A549 (cell line): ENCODE data around the gene SLC25A25. TPM values are rescaled to one million over a fixed set of nuclear protein-coding genes. Genes with fewer than 3 reads are reported as not detected.

Source experiments
- ATAC-seq, 2 experiments: fragments of 200-7000 bp in 1 of 2; fragments of >200 bp in 1 of 2; cut with Nextera tagmentation in 1 of 2; cut with Tn5 transposase in 1 of 2; 3 replicates each; pipeline versions ENCODE4 v1.8.0 to v1.9.1; 2018 to 2020; ENCODE audit warnings: mild to moderate bottlenecking in 1 of 2, moderate library complexity in 1 of 2
- CTCF ChIA-PET: fragments of 300-600 bp; sonication (Branson Sonifier 250); formaldehyde crosslinking; extraction: SDS; loops from one replicate; lab custom pipeline; 2021; ENCODE audit warnings: antibody characterized with exemption, inconsistent platforms; lab: Yijun Ruan, JAX
- POLR2A ChIA-PET: fragments of 350-600 bp; formaldehyde crosslinking; extraction: SDS; loops from one replicate; lab custom pipeline; 2021; ENCODE audit warnings: antibody characterized with exemption, inconsistent platforms; lab: Yijun Ruan, JAX
- DNase-seq, 2 experiments: peaks; one replicate each; pipeline versions ENCODE4 v3.0.0 to v3.0.0-alpha.2; 2011 to 2016; ENCODE audit warnings: low read depth in 1 of 2, low spot score in 1 of 2
- FAIRE-seq: peaks from 2 replicates; lab custom pipeline; 2011; peaks lifted over from hg19 to GRCh38; lab: Jason Lieb, UNC
- H3K27ac ChIP-seq, 2 experiments: fragments of >200 bp; sonication (Bioruptor Twin); formaldehyde crosslinking; 3 replicates each; pipeline ENCODE4 v1.5.1; 2016 to 2017
- H3K4me1 ChIP-seq: fragments of >200 bp; sonication (Bioruptor Twin); formaldehyde crosslinking; 3 replicates; pipeline ENCODE4 v1.6.1; 2016
- H3K4me2 ChIP-seq: fragments of >200 bp; sonication (Bioruptor Twin); formaldehyde crosslinking; 3 replicates; pipeline ENCODE4 v1.6.1; 2016
- H3K4me3 ChIP-seq: fragments of >200 bp; sonication (Bioruptor Twin); formaldehyde crosslinking; 3 replicates; pipeline ENCODE4 v1.5.1; 2016
- H3K9me3 ChIP-seq: fragments of >200 bp; sonication (Bioruptor Twin); formaldehyde crosslinking; 3 replicates; pipeline ENCODE4 v1.6.1; 2016
- CBX2 ChIP-seq: fragments of 200-600 bp; sonication (generic); IDR thresholded peaks from 2 replicates; pipeline ENCODE4 v1.6.1; 2016; ENCODE audit warnings: low read depth, mild to moderate bottlenecking, borderline replicate concordance
- CHD4 ChIP-seq: fragments of 200-600 bp; sonication (generic); IDR thresholded peaks from 2 replicates; pipeline ENCODE4 v1.6.1; 2016; ENCODE audit warnings: antibody characterized with exemption, mild to moderate bottlenecking, borderline replicate concordance
- EHMT2 ChIP-seq: fragments of 200-600 bp; sonication (generic); IDR thresholded peaks from 2 replicates; pipeline ENCODE4 v1.6.1; 2016; ENCODE audit warnings: antibody characterized with exemption, low read depth, mild to moderate bottlenecking, moderate library complexity
- EP300 ChIP-seq, 2 experiments: fragments of >200 bp; sonication (Bioruptor Twin); formaldehyde crosslinking; IDR thresholded peaks; 2 replicates in 1 of 2; 3 replicates in 1 of 2; pipeline ENCODE4 v1.6.1; 2016 to 2017
- ESRRA ChIP-seq: fragments of 150-350 bp; IDR thresholded peaks from 2 replicates; pipeline ENCODE4 v1.6.1; 2014; ENCODE audit warnings: mild to moderate bottlenecking, low read length, borderline replicate concordance
- FOXS1 ChIP-seq: fragments of 250-450 bp; sonication (Bioruptor Pico); IDR thresholded peaks from 2 replicates; pipeline ENCODE4 v1.5.0; 2020; ENCODE audit warnings: mild to moderate bottlenecking, moderate library complexity
- GATA3 ChIP-seq: IDR thresholded peaks from 2 replicates; pipeline ENCODE4 v1.6.1; 2012; ENCODE audit warnings: borderline replicate concordance
- HDAC2 ChIP-seq: fragments of 200-600 bp; sonication (generic); IDR thresholded peaks from 2 replicates; pipeline ENCODE4 v1.6.1; 2016
- HEYL ChIP-seq: fragments of 250-450 bp; sonication (Bioruptor Pico); IDR thresholded peaks from 2 replicates; pipeline ENCODE4 v1.8.0; 2021; ENCODE audit warnings: mild to moderate bottlenecking, moderate library complexity
- HOXA7 ChIP-seq: fragments of 250-450 bp; sonication (Bioruptor Pico); IDR thresholded peaks from 2 replicates; pipeline ENCODE4 v1.5.0; 2020; ENCODE audit warnings: mild to moderate bottlenecking, moderate library complexity
- JUN ChIP-seq, 2 experiments: fragments of >200 bp; sonication (Bioruptor Twin); formaldehyde crosslinking; IDR thresholded peaks; 2 replicates in 1 of 2; 3 replicates in 1 of 2; pipeline ENCODE4 v1.6.1; 2016 to 2017
- MAFK ChIP-seq: fragments of 450-650 bp; IDR thresholded peaks from 2 replicates; pipeline ENCODE4 v1.6.1; 2014; ENCODE audit not compliant: partially characterized antibody
- NFE2L2 ChIP-seq: fragments of 150-350 bp; conservative IDR thresholded peaks from 2 replicates; pipeline ENCODE4 v1.6.1; 2014; ENCODE audit warnings: low read length
- NR3C1 ChIP-seq: fragments of >200 bp; sonication (Bioruptor Twin); formaldehyde crosslinking; IDR thresholded peaks from 3 replicates; pipeline ENCODE4 v1.6.1; 2017
- RARB ChIP-seq: fragments of 250-450 bp; sonication (Bioruptor Pico); IDR thresholded peaks from 2 replicates; pipeline ENCODE4 v1.8.0; 2021; ENCODE audit warnings: mild to moderate bottlenecking, moderate library complexity
- RCOR1 ChIP-seq: fragments of 150-350 bp; IDR thresholded peaks from 2 replicates; pipeline ENCODE4 v1.6.1; 2014; ENCODE audit warnings: antibody characterized with exemption, low read length, low read depth
- SREBF2 ChIP-seq: fragments of 450-650 bp; IDR thresholded peaks from 2 replicates; pipeline ENCODE4 v1.6.1; 2014; ENCODE audit warnings: mild to moderate bottlenecking, moderate library complexity
- ZNF302 ChIP-seq: fragments of 250-450 bp; sonication (Bioruptor Pico); IDR thresholded peaks from 2 replicates; pipeline ENCODE4 v1.9.0; 2021; ENCODE audit warnings: inconsistent platforms, mild to moderate bottlenecking, moderate library complexity
- ZSCAN20 ChIP-seq: fragments of 250-450 bp; sonication (Bioruptor Pico); IDR thresholded peaks from 2 replicates; pipeline ENCODE4 v1.8.0; 2022; ENCODE audit warnings: mild to moderate bottlenecking, moderate library complexity
- WGBS: methylation state at CpG from one replicate; pipeline ENCODE4 v1.1.6; 2017; ENCODE audit errors: missing lambda C conversion rate; 5-methylcytosine and 5-hydroxymethylcytosine counted together
- polyA plus RNA-seq, 4 experiments: library from polyadenylated mRNA; depleted of rRNA in 3 of 4; stranded (reverse); fragments of >200 nt; fragmentation: RNase III in 1 of 4; extraction: RNeasy Plus Mini Kit Qiagen cat#74134 plus additional on column Dnase treatment in 1 of 4; gene quantifications; 2 replicates in 3 of 4; 3 replicates in 1 of 4; pipeline ENCODE4 v1.2.3, GENCODE V29; 2011 to 2017
- TF ChIP-seq, protein P1 (sequence below): IDR thresholded peaks from 2 replicates; pipeline ENCODE4 v1.6.1; 2012
- TF ChIP-seq, protein P2 (sequence below): fragments of 150-350 bp; IDR thresholded peaks from 2 replicates; pipeline ENCODE4 v1.6.1; 2014; ENCODE audit warnings: low read depth, mild to moderate bottlenecking, low read length
- TF ChIP-seq, protein P3 (sequence below): fragments of 200-600 bp; sonication (generic); IDR thresholded peaks from 2 replicates; pipeline ENCODE4 v1.6.1; 2016; ENCODE audit warnings: antibody characterized with exemption, mild to moderate bottlenecking, moderate library complexity
- TF ChIP-seq, protein P4 (sequence below): fragments of 250-450 bp; sonication (Bioruptor Pico); IDR thresholded peaks from 2 replicates; pipeline ENCODE4 v1.5.0; 2020; ENCODE audit warnings: low read depth, mild to moderate bottlenecking, moderate library complexity
- TF ChIP-seq, protein P5 (sequence below): fragments of 450-650 bp; IDR thresholded peaks from 2 replicates; pipeline ENCODE4 v1.6.1; 2014; ENCODE audit warnings: antibody characterized with exemption

SLC25A25 gene
- polyA plus RNA-seq, 2 of the 4 experiments (the other 2 are of a cell fraction) = 7.0 TPM

DNA sequence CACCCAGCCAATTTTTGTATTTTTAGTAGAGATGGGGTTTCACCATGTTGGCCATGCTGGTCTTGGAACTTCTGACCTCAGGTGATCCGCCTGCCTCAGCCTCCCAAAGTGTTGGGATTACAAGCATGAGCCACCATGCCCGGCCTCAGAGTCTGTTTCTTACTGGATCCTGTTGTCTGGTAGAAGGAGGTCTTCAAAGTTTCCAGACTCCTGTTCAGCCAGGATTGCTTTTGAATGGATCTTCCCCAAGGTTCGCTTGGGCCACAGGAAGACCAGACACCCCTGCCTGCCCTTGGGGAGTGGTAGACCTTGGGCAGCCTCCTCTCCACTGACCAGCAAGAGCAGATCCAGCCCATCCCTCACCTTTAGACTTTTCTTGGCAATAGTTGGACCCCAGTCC lies 73.6 kb downstream of the SLC25A25 start:
- TF ChIP-seq ZSCAN20 (CRISPR knock-in tag) (no peak), RARB (CRISPR knock-in tag) (no peak), HDAC2 (no peak), MAFK (no peak)
- TF ChIP-seq, protein P1, sequence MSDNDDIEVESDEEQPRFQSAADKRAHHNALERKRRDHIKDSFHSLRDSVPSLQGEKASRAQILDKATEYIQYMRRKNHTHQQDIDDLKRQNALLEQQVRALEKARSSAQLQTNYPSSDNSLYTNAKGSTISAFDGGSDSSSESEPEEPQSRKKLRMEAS = no peak
- TF ChIP-seq, protein P2, sequence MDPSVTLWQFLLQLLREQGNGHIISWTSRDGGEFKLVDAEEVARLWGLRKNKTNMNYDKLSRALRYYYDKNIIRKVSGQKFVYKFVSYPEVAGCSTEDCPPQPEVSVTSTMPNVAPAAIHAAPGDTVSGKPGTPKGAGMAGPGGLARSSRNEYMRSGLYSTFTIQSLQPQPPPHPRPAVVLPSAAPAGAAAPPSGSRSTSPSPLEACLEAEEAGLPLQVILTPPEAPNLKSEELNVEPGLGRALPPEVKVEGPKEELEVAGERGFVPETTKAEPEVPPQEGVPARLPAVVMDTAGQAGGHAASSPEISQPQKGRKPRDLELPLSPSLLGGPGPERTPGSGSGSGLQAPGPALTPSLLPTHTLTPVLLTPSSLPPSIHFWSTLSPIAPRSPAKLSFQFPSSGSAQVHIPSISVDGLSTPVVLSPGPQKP = no peak
- H3K4me1 ChIP-seq = no peaks in the 10 kb centered on the region
- POLR2A ChIA-PET = no interaction called here

DNA sequence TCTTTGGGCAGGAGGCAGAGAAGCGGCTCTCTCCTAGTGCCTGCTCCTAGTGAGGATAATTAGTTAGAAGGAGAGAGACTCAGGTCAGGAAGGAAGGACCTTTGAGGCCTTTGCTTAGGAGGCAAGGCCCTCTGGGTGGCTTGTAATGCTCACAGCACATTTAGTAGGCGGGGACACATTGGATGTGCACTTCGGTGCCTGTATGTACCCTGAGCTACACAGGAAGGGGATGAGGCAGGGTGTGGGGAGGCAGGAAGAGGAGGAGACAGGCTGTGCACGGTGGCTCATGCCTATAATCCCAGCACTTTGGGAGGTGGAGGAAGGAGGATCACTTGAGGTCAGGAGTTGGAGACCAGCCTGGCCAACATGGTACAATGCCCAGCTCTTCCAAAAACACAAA lies 74.0 kb downstream of the SLC25A25 start:
- WGBS = 60% methylated on average over 4 of the region's 4 CpGs
- no peak; a peak in 1 of 6 replicates for ATAC-seq

More for the DNA sequence above, 73.6 kb downstream of the SLC25A25 start:
- WGBS = 77% methylated on average over 3 of the region's 3 CpGs
- no peak for FAIRE-seq
- no peak for DNase-seq
- CTCF ChIA-PET = interaction anchor here (0.6 to 3.7 kb wide), 4 partner anchors 9 to 136 kb away, joined by 3 to 22 read pairs (median 11); no protein-coding TSS in a partner anchor
- Histone ChIP-seq H3K9me3 (no peaks in the 10 kb centered on the region), H3K4me3 (no peak overlapping the region), H3K4me2 (no peak overlapping the region), H3K27ac (no peak overlapping the region)
- ATAC-seq = no peak

More for the DNA sequence above, 74.0 kb downstream of the SLC25A25 start:
- ChIA-PET CTCF (interaction anchor here (0.6 to 3.7 kb wide), 6 partner anchors 9 to 193 kb away, joined by 3 to 22 read pairs (median 4); no protein-coding TSS in a partner anchor), POLR2A (interaction anchor here (0.6 to 1.1 kb wide), 3 partner anchors 14 to 688 kb away, joined by 4 to 7 read pairs (median 4); partner anchors contain the start of gene SPOUT1)
- Histone ChIP-seq H3K9me3 (no peaks in the 10 kb centered on the region), H3K4me2 (no peak overlapping the region), H3K27ac (no peak overlapping the region), H3K4me3 (no peak overlapping the region), H3K4me1 (no peaks in the 10 kb centered on the region)
- no peak for FAIRE-seq
- TF ChIP-seq CBX2 = no peak
- TF ChIP-seq RCOR1 = no peak
- TF ChIP-seq SREBF2 = no peak
- no peak for TF ChIP-seq FOXS1 (CRISPR knock-in tag)
- TF ChIP-seq HOXA7 = no peak
- no peak for TF ChIP-seq GATA3
- TF ChIP-seq, protein P3, sequence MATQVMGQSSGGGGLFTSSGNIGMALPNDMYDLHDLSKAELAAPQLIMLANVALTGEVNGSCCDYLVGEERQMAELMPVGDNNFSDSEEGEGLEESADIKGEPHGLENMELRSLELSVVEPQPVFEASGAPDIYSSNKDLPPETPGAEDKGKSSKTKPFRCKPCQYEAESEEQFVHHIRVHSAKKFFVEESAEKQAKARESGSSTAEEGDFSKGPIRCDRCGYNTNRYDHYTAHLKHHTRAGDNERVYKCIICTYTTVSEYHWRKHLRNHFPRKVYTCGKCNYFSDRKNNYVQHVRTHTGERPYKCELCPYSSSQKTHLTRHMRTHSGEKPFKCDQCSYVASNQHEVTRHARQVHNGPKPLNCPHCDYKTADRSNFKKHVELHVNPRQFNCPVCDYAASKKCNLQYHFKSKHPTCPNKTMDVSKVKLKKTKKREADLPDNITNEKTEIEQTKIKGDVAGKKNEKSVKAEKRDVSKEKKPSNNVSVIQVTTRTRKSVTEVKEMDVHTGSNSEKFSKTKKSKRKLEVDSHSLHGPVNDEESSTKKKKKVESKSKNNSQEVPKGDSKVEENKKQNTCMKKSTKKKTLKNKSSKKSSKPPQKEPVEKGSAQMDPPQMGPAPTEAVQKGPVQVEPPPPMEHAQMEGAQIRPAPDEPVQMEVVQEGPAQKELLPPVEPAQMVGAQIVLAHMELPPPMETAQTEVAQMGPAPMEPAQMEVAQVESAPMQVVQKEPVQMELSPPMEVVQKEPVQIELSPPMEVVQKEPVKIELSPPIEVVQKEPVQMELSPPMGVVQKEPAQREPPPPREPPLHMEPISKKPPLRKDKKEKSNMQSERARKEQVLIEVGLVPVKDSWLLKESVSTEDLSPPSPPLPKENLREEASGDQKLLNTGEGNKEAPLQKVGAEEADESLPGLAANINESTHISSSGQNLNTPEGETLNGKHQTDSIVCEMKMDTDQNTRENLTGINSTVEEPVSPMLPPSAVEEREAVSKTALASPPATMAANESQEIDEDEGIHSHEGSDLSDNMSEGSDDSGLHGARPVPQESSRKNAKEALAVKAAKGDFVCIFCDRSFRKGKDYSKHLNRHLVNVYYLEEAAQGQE = no peak
- TF ChIP-seq NR3C1 = no peak
- no peak for TF ChIP-seq HEYL
- TF ChIP-seq EHMT2 = no peak
- TF ChIP-seq, protein P4, sequence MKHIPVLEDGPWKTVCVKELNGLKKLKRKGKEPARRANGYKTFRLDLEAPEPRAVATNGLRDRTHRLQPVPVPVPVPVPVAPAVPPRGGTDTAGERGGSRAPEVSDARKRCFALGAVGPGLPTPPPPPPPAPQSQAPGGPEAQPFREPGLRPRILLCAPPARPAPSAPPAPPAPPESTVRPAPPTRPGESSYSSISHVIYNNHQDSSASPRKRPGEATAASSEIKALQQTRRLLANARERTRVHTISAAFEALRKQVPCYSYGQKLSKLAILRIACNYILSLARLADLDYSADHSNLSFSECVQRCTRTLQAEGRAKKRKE (CRISPR knock-in tag) = no peak
- TF ChIP-seq EP300 (IDR thresholded peaks at IDR 0.05) = no peak
- TF ChIP-seq, protein P5, sequence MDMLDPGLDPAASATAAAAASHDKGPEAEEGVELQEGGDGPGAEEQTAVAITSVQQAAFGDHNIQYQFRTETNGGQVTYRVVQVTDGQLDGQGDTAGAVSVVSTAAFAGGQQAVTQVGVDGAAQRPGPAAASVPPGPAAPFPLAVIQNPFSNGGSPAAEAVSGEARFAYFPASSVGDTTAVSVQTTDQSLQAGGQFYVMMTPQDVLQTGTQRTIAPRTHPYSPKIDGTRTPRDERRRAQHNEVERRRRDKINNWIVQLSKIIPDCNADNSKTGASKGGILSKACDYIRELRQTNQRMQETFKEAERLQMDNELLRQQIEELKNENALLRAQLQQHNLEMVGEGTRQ = no peak
- TF ChIP-seq JUN (IDR thresholded peaks at IDR 0.05) = no peak
- TF ChIP-seq ZSCAN20 (CRISPR knock-in tag) = no peak
- TF ChIP-seq ESRRA = no peak
- TF ChIP-seq NFE2L2 = no peak
- TF ChIP-seq ZNF302 = no peak
- no peak for TF ChIP-seq CHD4
- no peak for DNase-seq
